HepG2 (cell line): ENCODE data around the gene TSNAXIP1. TPM values are rescaled to one million over a fixed set of nuclear protein-coding genes. Genes with fewer than 3 reads are reported as not detected.

Experiments
- ARID2 ChIP-seq: sonication (generic); formaldehyde crosslinking; IDR thresholded peaks from 2 replicates; pipeline ENCODE4 v1.8.1; 2022; ENCODE audit warnings: mild to moderate bottlenecking, missing genetic modification reagents, borderline replicate concordance
- CHD4 ChIP-seq: fragments of 200-600 bp; sonication (generic); IDR thresholded peaks from 2 replicates; pipeline ENCODE4 v1.7.0; 2017; ENCODE audit warnings: mild to moderate bottlenecking, low read length, borderline replicate concordance
- E2F5 ChIP-seq: sonication (generic); formaldehyde crosslinking; conservative IDR thresholded peaks from 2 replicates; pipeline ENCODE4 v1.4.0; 2020; ENCODE audit warnings: missing genetic modification reagents
- GTF3A ChIP-seq: sonication (generic); formaldehyde crosslinking; conservative IDR thresholded peaks from 2 replicates; pipeline ENCODE4 v1.4.0; 2020; ENCODE audit warnings: mild to moderate bottlenecking, missing genetic modification reagents
- HIVEP1 ChIP-seq: sonication (generic); formaldehyde crosslinking; IDR thresholded peaks from 2 replicates; pipeline ENCODE4 v1.4.0; 2020; ENCODE audit warnings: mild to moderate bottlenecking, missing genetic modification reagents
- HNF4G ChIP-seq, 2 experiments: sonication (generic) in 1 of 2; formaldehyde crosslinking in 1 of 2; IDR thresholded peaks; 2 replicates each; pipeline versions ENCODE4 v1.4.0 to v1.6.1; 2011 to 2020; ENCODE audit warnings: borderline replicate concordance in 2 of 2, low read depth in 2 of 2, mild to moderate bottlenecking in 2 of 2, low read length in 1 of 2, missing genetic modification reagents in 1 of 2, moderate library complexity in 1 of 2
- HOXA5 ChIP-seq: sonication (generic); formaldehyde crosslinking; IDR thresholded peaks from 2 replicates; pipeline ENCODE4 v1.4.0; 2020; ENCODE audit warnings: missing genetic modification reagents
- NCOA1 ChIP-seq: sonication (generic); formaldehyde crosslinking; IDR thresholded peaks from 2 replicates; pipeline ENCODE4 v1.9.0; 2021; ENCODE audit warnings: missing genetic modification reagents
- NFAT5 ChIP-seq: sonication (generic); formaldehyde crosslinking; IDR thresholded peaks from 2 replicates; pipeline ENCODE4 v1.4.0; 2020; ENCODE audit warnings: missing genetic modification reagents
- PAF1 ChIP-seq: IDR thresholded peaks from 2 replicates; pipeline ENCODE4 v1.6.1; 2016; ENCODE audit warnings: missing genetic modification reagents, missing compliant biosample characterization
- PITX1 ChIP-seq: sonication (generic); formaldehyde crosslinking; IDR thresholded peaks from 2 replicates; pipeline ENCODE4 v1.5.1; 2020; ENCODE audit warnings: mild to moderate bottlenecking, missing genetic modification reagents
- SALL2 ChIP-seq: sonication (generic); formaldehyde crosslinking; IDR thresholded peaks from 2 replicates; pipeline ENCODE4 v1.8.1; 2023; ENCODE audit warnings: mild to moderate bottlenecking, missing genetic modification reagents, inconsistent platforms
- SMAD9 ChIP-seq: sonication (generic); formaldehyde crosslinking; IDR thresholded peaks from 2 replicates; pipeline ENCODE4 v1.5.1; 2020; ENCODE audit warnings: mild to moderate bottlenecking, missing genetic modification reagents
- SNRNP70 ChIP-seq: fragments of 200-400 bp; formaldehyde crosslinking; IDR thresholded peaks from 2 replicates; pipeline ENCODE4 v1.6.1; 2017; ENCODE audit warnings: mild to moderate bottlenecking, low read depth, low read length, moderate library complexity
- SOX13 ChIP-seq, 3 experiments: fragments of 450-650 bp in 1 of 3; sonication (generic) in 1 of 3; formaldehyde crosslinking in 1 of 3; IDR thresholded peaks in 2 of 3; conservative IDR thresholded peaks in 1 of 3; 2 replicates each; pipeline versions ENCODE4 v1.5.0 to v1.6.1; 2016 to 2020; ENCODE audit warnings: antibody characterized with exemption in 1 of 3, mild to moderate bottlenecking in 1 of 3, missing compliant biosample characterization in 1 of 3, missing genetic modification reagents in 1 of 3, moderate library complexity in 1 of 3
- SP140L ChIP-seq: sonication (generic); formaldehyde crosslinking; IDR thresholded peaks from 2 replicates; pipeline ENCODE4 v1.4.0; 2020; ENCODE audit warnings: missing genetic modification reagents, borderline replicate concordance
- ZNF354B ChIP-seq: sonication (generic); formaldehyde crosslinking; IDR thresholded peaks from 2 replicates; pipeline ENCODE4 v1.8.0; 2022; ENCODE audit warnings: mild to moderate bottlenecking, missing genetic modification reagents
- ZNF496 ChIP-seq: sonication (generic); formaldehyde crosslinking; IDR thresholded peaks from 2 replicates; pipeline ENCODE4 v1.8.1; 2023; ENCODE audit warnings: mild to moderate bottlenecking, moderate library complexity, missing genetic modification reagents; ENCODE audit not compliant: insufficient replicate concordance
- ZNF629 ChIP-seq: sonication (generic); formaldehyde crosslinking; conservative IDR thresholded peaks from 2 replicates; pipeline ENCODE4 v1.5.0; 2020; ENCODE audit warnings: missing genetic modification reagents
- ZNF780A ChIP-seq: sonication (generic); formaldehyde crosslinking; IDR thresholded peaks from 2 replicates; pipeline ENCODE4 v1.8.0; 2022; ENCODE audit warnings: mild to moderate bottlenecking, missing genetic modification reagents, moderate library complexity
- polyA plus RNA-seq, 8 experiments: library from polyadenylated mRNA; depleted of rRNA in 3 of 8; stranded (reverse) in 7 of 8; unstranded in 1 of 8; fragments of >200 nt; fragmentation: Illumina TruSeq in 4 of 8; extraction: Trizol in 4 of 8; gene quantifications; 2 replicates each; pipeline versions ENCODE4 v1.2.1 to v1.2.3, GENCODE V29; 2011 to 2016; ENCODE audit warnings: low read depth in 4 of 8, missing spikeins in 1 of 8, mixed read lengths in 1 of 8; ENCODE audit not compliant: insufficient read depth in 1 of 8
- total RNA-seq, 5 experiments: library from RNA; depleted of rRNA; stranded (reverse); fragments of >200 nt; fragmentation: Illumina TruSeq; extraction: Trizol; gene quantifications; 2 replicates each; pipeline ENCODE4 v1.2.3, GENCODE V29; 2016; ENCODE audit warnings: low read depth in 1 of 5
- TF ChIP-seq, protein P1 (sequence below), 2 experiments: sonication (generic) in 1 of 2; formaldehyde crosslinking in 1 of 2; IDR thresholded peaks; 2 replicates each; pipeline versions ENCODE4 v1.4.0 to v1.6.1; 2018 to 2020; ENCODE audit warnings: missing genetic modification reagents in 2 of 2, borderline replicate concordance in 1 of 2, low read depth in 1 of 2, mild to moderate bottlenecking in 1 of 2, missing biosample characterization in 1 of 2

The TSNAXIP1 gene
- total and polyA plus RNA-seq, 2 of the 13 experiments (the other 11 are each of a cell fraction or from before 2014, with no cell fraction given), result 0.37 to 0.86 TPM

- TF ChIP-seq E2F5 (CRISPR knock-in tag), result no peak
- TF ChIP-seq ZNF496, result no peak
- TF ChIP-seq SNRNP70, result no peak
- TF ChIP-seq ZNF629 (CRISPR knock-in tag), result no peak
- no peak for TF ChIP-seq NCOA1 (CRISPR knock-in tag)
- no peak for TF ChIP-seq ZNF780A (CRISPR knock-in tag)
- no peak for TF ChIP-seq HIVEP1 (CRISPR knock-in tag)
- no peak for TF ChIP-seq SMAD9
- no peak for TF ChIP-seq PAF1 (CRISPR knock-in tag)
- no peak for TF ChIP-seq SP140L
- TF ChIP-seq ARID2, result no peak
- no peak for TF ChIP-seq ZNF354B (CRISPR knock-in tag)
- TF ChIP-seq GTF3A, result no peak
- TF ChIP-seq, protein P1, sequence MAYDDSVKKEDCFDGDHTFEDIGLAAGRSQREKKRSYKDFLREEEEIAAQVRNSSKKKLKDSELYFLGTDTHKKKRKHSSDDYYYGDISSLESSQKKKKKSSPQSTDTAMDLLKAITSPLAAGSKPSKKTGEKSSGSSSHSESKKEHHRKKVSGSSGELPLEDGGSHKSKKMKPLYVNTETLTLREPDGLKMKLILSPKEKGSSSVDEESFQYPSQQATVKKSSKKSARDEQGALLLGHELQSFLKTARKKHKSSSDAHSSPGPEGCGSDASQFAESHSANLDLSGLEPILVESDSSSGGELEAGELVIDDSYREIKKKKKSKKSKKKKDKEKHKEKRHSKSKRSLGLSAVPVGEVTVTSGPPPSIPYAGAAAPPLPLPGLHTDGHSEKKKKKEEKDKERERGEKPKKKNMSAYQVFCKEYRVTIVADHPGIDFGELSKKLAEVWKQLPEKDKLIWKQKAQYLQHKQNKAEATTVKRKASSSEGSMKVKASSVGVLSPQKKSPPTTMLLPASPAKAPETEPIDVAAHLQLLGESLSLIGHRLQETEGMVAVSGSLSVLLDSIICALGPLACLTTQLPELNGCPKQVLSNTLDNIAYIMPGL (CRISPR knock-in tag; IDR thresholded peaks at IDR 0.05; ENCODE audit: borderline replicate concordance in 1 of 2, low read depth in 1 of 2), result no peak
- no peak for TF ChIP-seq SALL2 (CRISPR knock-in tag)
- TF ChIP-seq PITX1 (CRISPR knock-in tag), result no peak
- no peak; the same call in 1 of the 2 replicates for TF ChIP-seq HNF4G (IDR thresholded peaks at IDR 0.05; ENCODE audit: borderline replicate concordance, low read depth, low read length)
- no peak for TF ChIP-seq HNF4G (CRISPR knock-in tag; IDR thresholded peaks at IDR 0.05; ENCODE audit: borderline replicate concordance, low read depth)
- no peak for TF ChIP-seq NFAT5 (CRISPR knock-in tag)
- TF ChIP-seq SOX13 (IDR thresholded peaks at IDR 0.05), result no peak
- TF ChIP-seq SOX13 (CRISPR knock-in tag; conservative IDR thresholded peaks at IDR 0.05 in 1 of 2, IDR thresholded peaks at IDR 0.05 in 1 of 2), result peak in 1 of 2 experiments; percentile 38; a peak in 1 of 4 replicates
- TF ChIP-seq HOXA5, result no peak
- no peak for TF ChIP-seq CHD4
Measured at GRCh38 chr16:67804853-67805542, 1.7 kb upstream of the TSNAXIP1 start (continued).
